ENCODE data around the gene DLG1. TPM values are rescaled to one million over a fixed set of nuclear protein-coding genes. Genes with fewer than 3 reads are reported as not detected.

DLG1 gene
- total and polyA plus RNA-seq, 2 of the 4 experiments (the other 2 are of a cell fraction): 21.2 to 57.7 TPM

DNA sequence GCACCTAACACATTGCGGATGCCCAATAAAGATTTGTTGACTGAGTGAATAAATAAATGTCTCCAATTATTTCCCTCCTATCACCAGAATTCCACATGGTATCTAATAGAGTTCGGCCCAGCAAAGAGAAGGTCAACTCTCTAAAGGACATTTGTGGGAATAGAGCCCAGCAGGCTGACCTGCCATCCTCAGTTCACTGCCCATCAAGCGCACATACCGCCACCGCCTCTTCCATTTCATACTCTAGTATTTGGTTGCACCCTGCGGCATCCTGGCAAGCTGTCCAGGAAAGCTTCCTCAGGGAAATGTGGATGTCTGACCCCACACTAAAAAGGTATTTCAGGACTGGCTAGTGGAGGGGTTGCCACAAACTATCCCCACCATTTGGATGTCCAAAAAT lies 29.8 kb upstream of the DLG1 start:
- H3K4me1 ChIP-seq (ENCODE audit: control insufficient read depth, insufficient read depth, low read length): no peaks in the 10 kb centered on the region
- CTCF ChIA-PET: no interaction called here
- H3K4me2 ChIP-seq (ENCODE audit: low read depth, low read length): no peak overlapping the region
- no peaks in the 10 kb centered on the region for H4K20me1 ChIP-seq (ENCODE audit: insufficient read depth, low read length)
- POLR2A ChIA-PET (ENCODE audit: unreplicated experiment): no interaction called here
- no peak overlapping the region for H2BK15ac ChIP-seq (ENCODE audit: low read depth, low read length)
- dilution Hi-C loops (cut with HindIII; ENCODE audit: low sequenced_read_pairs, unreplicated experiment) (no loop called here), in situ Hi-C loops (cut with MboI; ENCODE audit: low sequenced_read_pairs) (no loop called here), intact Hi-C loops (cut with micrococcal nuclease) (no loop called here)
- H2BK20ac ChIP-seq (ENCODE audit: low read depth, low read length): no peak overlapping the region
- no peak overlapping the region for H4K8ac ChIP-seq (ENCODE audit: low read depth in 2 of 2, low read length in 2 of 2)
- no peak for DNase-seq
- H4K91ac ChIP-seq (ENCODE audit: insufficient read depth, low read depth, low read length): no peak overlapping the region
- no peak overlapping the region for H3K18ac ChIP-seq (ENCODE audit: low read depth, low read length)
- H2BK5ac ChIP-seq (ENCODE audit: low read depth, low read length, poor library complexity, severe bottlenecking): no peak overlapping the region
- TF ChIP-seq CHD1 (IDR thresholded peaks at IDR 0.05; ENCODE audit: low read depth, low read length): no peak
- no peak for TF ChIP-seq RAD21 (IDR thresholded peaks at IDR 0.05; ENCODE audit: low read length)
- TF ChIP-seq MXI1 (IDR thresholded peaks at IDR 0.05; ENCODE audit: borderline replicate concordance, low read depth, low read length): no peak
- TF ChIP-seq BHLHE40 (IDR thresholded peaks at IDR 0.05; ENCODE audit: low read depth, low read length): no peak
- no peak for TF ChIP-seq NFE2L2 (IDR thresholded peaks at IDR 0.05; ENCODE audit: low read depth, low read length)
- TF ChIP-seq MAFK (IDR thresholded peaks at IDR 0.05; ENCODE audit: low read depth, low read length): no peak
- TF ChIP-seq FOS (IDR thresholded peaks at IDR 0.05; ENCODE audit: low read depth, low read length): no peak
- TF ChIP-seq, protein P1, sequence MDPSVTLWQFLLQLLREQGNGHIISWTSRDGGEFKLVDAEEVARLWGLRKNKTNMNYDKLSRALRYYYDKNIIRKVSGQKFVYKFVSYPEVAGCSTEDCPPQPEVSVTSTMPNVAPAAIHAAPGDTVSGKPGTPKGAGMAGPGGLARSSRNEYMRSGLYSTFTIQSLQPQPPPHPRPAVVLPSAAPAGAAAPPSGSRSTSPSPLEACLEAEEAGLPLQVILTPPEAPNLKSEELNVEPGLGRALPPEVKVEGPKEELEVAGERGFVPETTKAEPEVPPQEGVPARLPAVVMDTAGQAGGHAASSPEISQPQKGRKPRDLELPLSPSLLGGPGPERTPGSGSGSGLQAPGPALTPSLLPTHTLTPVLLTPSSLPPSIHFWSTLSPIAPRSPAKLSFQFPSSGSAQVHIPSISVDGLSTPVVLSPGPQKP (IDR thresholded peaks at IDR 0.05; ENCODE audit: borderline replicate concordance, low read depth, low read length): no peak
- TF ChIP-seq, protein P2, sequence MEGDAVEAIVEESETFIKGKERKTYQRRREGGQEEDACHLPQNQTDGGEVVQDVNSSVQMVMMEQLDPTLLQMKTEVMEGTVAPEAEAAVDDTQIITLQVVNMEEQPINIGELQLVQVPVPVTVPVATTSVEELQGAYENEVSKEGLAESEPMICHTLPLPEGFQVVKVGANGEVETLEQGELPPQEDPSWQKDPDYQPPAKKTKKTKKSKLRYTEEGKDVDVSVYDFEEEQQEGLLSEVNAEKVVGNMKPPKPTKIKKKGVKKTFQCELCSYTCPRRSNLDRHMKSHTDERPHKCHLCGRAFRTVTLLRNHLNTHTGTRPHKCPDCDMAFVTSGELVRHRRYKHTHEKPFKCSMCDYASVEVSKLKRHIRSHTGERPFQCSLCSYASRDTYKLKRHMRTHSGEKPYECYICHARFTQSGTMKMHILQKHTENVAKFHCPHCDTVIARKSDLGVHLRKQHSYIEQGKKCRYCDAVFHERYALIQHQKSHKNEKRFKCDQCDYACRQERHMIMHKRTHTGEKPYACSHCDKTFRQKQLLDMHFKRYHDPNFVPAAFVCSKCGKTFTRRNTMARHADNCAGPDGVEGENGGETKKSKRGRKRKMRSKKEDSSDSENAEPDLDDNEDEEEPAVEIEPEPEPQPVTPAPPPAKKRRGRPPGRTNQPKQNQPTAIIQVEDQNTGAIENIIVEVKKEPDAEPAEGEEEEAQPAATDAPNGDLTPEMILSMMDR (conservative IDR thresholded peaks at IDR 0.05; ENCODE audit: low read depth, low read length): no peak
- TF ChIP-seq CEBPB (IDR thresholded peaks at IDR 0.05; ENCODE audit: low read depth, low read length): no peak
- TF ChIP-seq, protein P3, sequence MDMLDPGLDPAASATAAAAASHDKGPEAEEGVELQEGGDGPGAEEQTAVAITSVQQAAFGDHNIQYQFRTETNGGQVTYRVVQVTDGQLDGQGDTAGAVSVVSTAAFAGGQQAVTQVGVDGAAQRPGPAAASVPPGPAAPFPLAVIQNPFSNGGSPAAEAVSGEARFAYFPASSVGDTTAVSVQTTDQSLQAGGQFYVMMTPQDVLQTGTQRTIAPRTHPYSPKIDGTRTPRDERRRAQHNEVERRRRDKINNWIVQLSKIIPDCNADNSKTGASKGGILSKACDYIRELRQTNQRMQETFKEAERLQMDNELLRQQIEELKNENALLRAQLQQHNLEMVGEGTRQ (IDR thresholded peaks at IDR 0.05; ENCODE audit: low read depth, low read length): no peak
- TF ChIP-seq RCOR1 (IDR thresholded peaks at IDR 0.05; ENCODE audit: insufficient replicate concordance, low read length): no peak
- TF ChIP-seq MAZ (IDR thresholded peaks at IDR 0.05; ENCODE audit: borderline replicate concordance, low read depth, low read length): no peak
- TF ChIP-seq POLR2A (IDR thresholded peaks at IDR 0.05; ENCODE audit: low read depth, low read length): no peak
- TF ChIP-seq SMC3 (IDR thresholded peaks at IDR 0.05; ENCODE audit: low read depth, low read length): no peak
- no peak for TF ChIP-seq RFX5 (IDR thresholded peaks at IDR 0.05; ENCODE audit: low read depth, low read length)
- no peak overlapping the region for H3K23ac ChIP-seq (ENCODE audit: low read depth, low read length)
- no peak overlapping the region for H3K14ac ChIP-seq (replicated peaks; ENCODE audit: low read depth, low read length)
- WGBS, 2 experiments (ENCODE audit: extremely low coverage in 2 of 2, insufficient read length in 1 of 2): no CpG with 5 or more reads among the region's 6 CpGs
- H3K9me3 ChIP-seq (ENCODE audit: control insufficient read depth, insufficient read depth, low read length): no peaks in the 10 kb centered on the region
- H3K27ac ChIP-seq (ENCODE audit: insufficient read depth, low read length): no peak overlapping the region
- H3K9me1 ChIP-seq (ENCODE audit: insufficient read depth, low read length): no peaks in the 10 kb centered on the region
- no peak overlapping the region for H3K4me3 ChIP-seq (ENCODE audit: insufficient read depth, low read depth, low read length)
- no peak overlapping the region for H2AK9ac ChIP-seq (replicated peaks; ENCODE audit: low read depth, low read length, poor library complexity)
- H3K27me3 ChIP-seq (ENCODE audit: control insufficient read depth, insufficient read depth, low read length): peaks cover 7% of the 10 kb centered on the region
- no peak overlapping the region for H4K5ac ChIP-seq (ENCODE audit: low read depth, low read length)
- no peak overlapping the region for H2AK5ac ChIP-seq (ENCODE audit: low read depth, low read length)
- H3K79me1 ChIP-seq (ENCODE audit: low read depth in 1 of 2, low read length in 2 of 2): no peaks in the 10 kb centered on the region
- H3K4ac ChIP-seq (ENCODE audit: low read depth, low read length): no peak overlapping the region
- H3K56ac ChIP-seq (ENCODE audit: extremely low read depth, insufficient read depth, low read length): no peak overlapping the region
- H3K9ac ChIP-seq (ENCODE audit: low read depth, low read length): no peak overlapping the region
- ATAC-seq (ENCODE audit: low read depth): no peak
- no TSS peak for BruUV-seq (replicated peaks)
- no peaks in the 10 kb centered on the region for H3K36me3 ChIP-seq (ENCODE audit: control insufficient read depth, insufficient read depth, low read length)
- H2BK120ac ChIP-seq (ENCODE audit: low read depth, low read length): no peak overlapping the region
- H2AFZ ChIP-seq (replicated peaks; ENCODE audit: low read length, poor library complexity): no peak overlapping the region

Data from IMR-90 (cell line).